GM12872 (cell line): ENCODE results near the gene CD7.

Experiments used
- CTCF ChIP-seq: IDR thresholded peaks from 3 replicates; pipeline ENCODE4 v1.5.1; 2011; ENCODE audit warnings: low read depth, mild to moderate bottlenecking, low read length, moderate library complexity; ENCODE audit not compliant: insufficient read depth

Gene CD7

GRCh38 chr17:82310877-82311276, 6.5 kb downstream of the CD7 start:
- no peak for TF ChIP-seq CTCF

GRCh38 chr17:82309656-82310570, 7.5 kb downstream of the CD7 start:
- no peak for TF ChIP-seq CTCF

GRCh38 chr17:82305727-82306300, 11.6 kb downstream of the CD7 start:
- no peak for TF ChIP-seq CTCF

GRCh38 chr17:82304826-82305726, 12.3 kb downstream of the CD7 start:
- TF ChIP-seq CTCF: no peak

GRCh38 chr17:82303944-82304808, 13.2 kb downstream of the CD7 start:
- no peak for TF ChIP-seq CTCF

GRCh38 chr17:82302991-82303943, 14.1 kb downstream of the CD7 start:
- no peak for TF ChIP-seq CTCF
